WTC11 (cell line): ENCODE results near the gene BHLHE23. TPM values are rescaled to one million over a fixed set of nuclear protein-coding genes. Genes with fewer than 3 reads are reported as not detected.

Experiments used
- ATAC-seq: fragments of 200-7000 bp; cut with Tn5 transposase; 2 replicates; pipeline ENCODE4 v1.10.0; 2021; ENCODE audit warnings: mild to moderate bottlenecking, moderate library complexity
- CTCF ChIA-PET: fragments of 300-600 bp; sonication (Branson Sonifier 250); formaldehyde crosslinking; loops from one replicate; lab custom pipeline; 2021; ENCODE audit warnings: antibody characterized with exemption; lab: Charles Lee
- POLR2A ChIA-PET: fragments of 350-600 bp; sonication (Branson Sonifier 250); formaldehyde crosslinking; loops from one replicate; lab custom pipeline; 2021; ENCODE audit warnings: antibody characterized with exemption; lab: Charles Lee
- DNase-seq: peaks from one replicate; pipeline ENCODE4 v3.0.0; 2021; ENCODE audit warnings: low spot score
- H3K27ac Mint-ChIP-seq: 2 replicates; pipeline ENCODE4 v1.8.0; 2021; ENCODE audit warnings: mixed read lengths
- H3K27me3 Mint-ChIP-seq: 2 replicates; pipeline ENCODE4 v1.8.0; 2021; ENCODE audit warnings: low read depth, mild to moderate bottlenecking, moderate library complexity, mixed read lengths
- H3K36me3 Mint-ChIP-seq: 2 replicates; pipeline ENCODE4 v1.8.0; 2021; ENCODE audit warnings: mixed read lengths
- H3K4me1 Mint-ChIP-seq: 2 replicates; pipeline ENCODE4 v1.8.0; 2022; ENCODE audit warnings: mixed read lengths
- H3K4me3 Mint-ChIP-seq: 2 replicates; pipeline ENCODE4 v1.8.0; 2021; ENCODE audit warnings: mild to moderate bottlenecking, moderate library complexity, mixed read lengths
- H3K9me3 Mint-ChIP-seq: 2 replicates; pipeline ENCODE4 v1.8.0; 2021; ENCODE audit warnings: mixed read lengths
- FOXK1 ChIP-seq: sonication (generic); formaldehyde crosslinking; IDR thresholded peaks from 2 replicates; pipeline ENCODE4 v1.8.0; 2022; ENCODE audit warnings: mild to moderate bottlenecking, moderate library complexity, missing genetic modification reagents
- GABPB1 ChIP-seq: sonication (generic); formaldehyde crosslinking; IDR thresholded peaks from 2 replicates; pipeline ENCODE4 v1.8.1; 2023; ENCODE audit warnings: mild to moderate bottlenecking, missing genetic modification reagents
- GTF2I ChIP-seq: fragments of 250-450 bp; sonication (Bioruptor Pico); conservative IDR thresholded peaks from 2 replicates; pipeline ENCODE4 v1.4.0; 2021; ENCODE audit warnings: mild to moderate bottlenecking
- NR2C2 ChIP-seq: sonication (generic); formaldehyde crosslinking; IDR thresholded peaks from 2 replicates; pipeline ENCODE4 v1.8.0; 2022; ENCODE audit warnings: mild to moderate bottlenecking, missing genetic modification reagents
- RELA ChIP-seq: sonication (generic); formaldehyde crosslinking; IDR thresholded peaks from 2 replicates; pipeline ENCODE4 v1.8.1; 2022; ENCODE audit warnings: missing genetic modification reagents, mild to moderate bottlenecking, borderline replicate concordance
- RORB ChIP-seq: fragments of 250-450 bp; sonication (Bioruptor Pico); IDR thresholded peaks from 2 replicates; pipeline ENCODE4 v1.9.0; 2021; ENCODE audit warnings: mild to moderate bottlenecking
- SOX15 ChIP-seq: fragments of 250-450 bp; sonication (Bioruptor Pico); IDR thresholded peaks from 2 replicates; pipeline ENCODE4 v1.9.0; 2021; ENCODE audit warnings: mild to moderate bottlenecking
- ZBTB43 ChIP-seq: sonication (generic); formaldehyde crosslinking; IDR thresholded peaks from 2 replicates; pipeline ENCODE4 v1.8.1; 2023; ENCODE audit warnings: mild to moderate bottlenecking, missing genetic modification reagents
- ZMAT4 ChIP-seq: fragments of 250-450 bp; sonication (Bioruptor Pico); IDR thresholded peaks from 2 replicates; pipeline ENCODE4 v1.9.0; 2021; ENCODE audit warnings: mild to moderate bottlenecking
- ZNF219 ChIP-seq: sonication (generic); formaldehyde crosslinking; IDR thresholded peaks from 2 replicates; pipeline ENCODE4 v1.8.0; 2023; ENCODE audit warnings: missing genetic modification reagents, mild to moderate bottlenecking, borderline replicate concordance
- ZNF671 ChIP-seq: fragments of 250-450 bp; sonication (Bioruptor Pico); IDR thresholded peaks from 2 replicates; pipeline ENCODE4 v1.8.0; 2021; ENCODE audit warnings: mild to moderate bottlenecking
- total RNA-seq: library from RNA; stranded (reverse); gene quantifications from 3 replicates; pipeline ENCODE4 v1.2.3, GENCODE V29; 2021
- TF ChIP-seq, protein P1 (sequence below): fragments of 250-450 bp; sonication (Bioruptor Pico); IDR thresholded peaks from 2 replicates; pipeline ENCODE4 v2.1.2; 2022; ENCODE audit warnings: mild to moderate bottlenecking, moderate library complexity
- TF ChIP-seq, protein P2 (sequence below): sonication (generic); formaldehyde crosslinking; IDR thresholded peaks from 2 replicates; pipeline ENCODE4 v1.8.1; 2023; ENCODE audit warnings: mild to moderate bottlenecking, missing genetic modification reagents
- TF ChIP-seq, protein P3 (sequence below): sonication (generic); formaldehyde crosslinking; IDR thresholded peaks from 2 replicates; pipeline ENCODE4 v1.8.0; 2022; ENCODE audit warnings: mild to moderate bottlenecking, missing genetic modification reagents
- TF ChIP-seq, protein P4 (sequence below): sonication (generic); formaldehyde crosslinking; IDR thresholded peaks from 2 replicates; pipeline ENCODE4 v1.8.0; 2023; ENCODE audit warnings: missing genetic modification reagents, mild to moderate bottlenecking, borderline replicate concordance
- TF ChIP-seq, protein P5 (sequence below): sonication (generic); formaldehyde crosslinking; IDR thresholded peaks from 2 replicates; pipeline ENCODE4 v1.8.0; 2023; ENCODE audit warnings: missing genetic modification reagents

The BHLHE23 gene
- total RNA-seq, 1 experiment from 2014 or later: 1.3 TPM

DNA sequence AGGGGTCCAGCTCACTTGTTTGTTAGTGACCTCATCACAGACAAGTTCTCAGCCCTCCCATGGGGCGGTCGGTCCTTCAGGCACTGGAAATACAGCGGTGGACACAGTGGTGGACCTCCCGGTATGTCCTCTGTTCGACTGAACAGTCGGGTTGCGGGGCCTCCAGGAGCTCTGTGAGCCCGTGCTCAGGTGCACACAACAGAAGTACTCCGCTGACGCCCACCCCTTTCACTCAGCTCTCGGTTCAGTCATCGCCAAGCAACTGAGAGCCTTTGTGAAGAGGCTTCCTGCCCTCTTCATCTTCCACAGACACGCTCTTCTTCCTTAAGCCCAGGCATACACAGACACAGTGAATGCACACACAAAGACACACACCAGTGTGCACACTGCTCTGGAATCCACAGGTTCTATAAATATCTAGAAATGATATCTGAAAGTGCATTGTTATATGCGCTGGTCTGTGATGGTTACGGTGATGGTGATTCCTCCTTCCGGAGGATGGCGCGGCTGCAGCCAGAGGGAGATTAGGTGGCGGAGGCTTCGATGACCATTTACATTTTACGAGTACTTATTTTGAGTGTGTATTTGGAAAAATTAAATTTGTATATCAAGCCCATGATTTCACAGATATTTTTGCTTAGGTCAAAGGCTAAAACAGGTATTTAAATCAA lies 46.8 kb upstream of the BHLHE23 start:
- Mint-ChIP-seq H3K36me3 (no peaks in the 10 kb centered on the region), H3K4me3 (no peak overlapping the region), H3K4me1 (no peaks in the 10 kb centered on the region), H3K27ac (peak overlapping the region; percentile 41; the same call in 1 of the 2 replicates), H3K9me3 (no peaks in the 10 kb centered on the region), H3K27me3 (no peaks in the 10 kb centered on the region; the same call in 1 of the 2 replicates)
- no peak for TF ChIP-seq ZMAT4 (CRISPR knock-in tag)
- TF ChIP-seq, protein P1, sequence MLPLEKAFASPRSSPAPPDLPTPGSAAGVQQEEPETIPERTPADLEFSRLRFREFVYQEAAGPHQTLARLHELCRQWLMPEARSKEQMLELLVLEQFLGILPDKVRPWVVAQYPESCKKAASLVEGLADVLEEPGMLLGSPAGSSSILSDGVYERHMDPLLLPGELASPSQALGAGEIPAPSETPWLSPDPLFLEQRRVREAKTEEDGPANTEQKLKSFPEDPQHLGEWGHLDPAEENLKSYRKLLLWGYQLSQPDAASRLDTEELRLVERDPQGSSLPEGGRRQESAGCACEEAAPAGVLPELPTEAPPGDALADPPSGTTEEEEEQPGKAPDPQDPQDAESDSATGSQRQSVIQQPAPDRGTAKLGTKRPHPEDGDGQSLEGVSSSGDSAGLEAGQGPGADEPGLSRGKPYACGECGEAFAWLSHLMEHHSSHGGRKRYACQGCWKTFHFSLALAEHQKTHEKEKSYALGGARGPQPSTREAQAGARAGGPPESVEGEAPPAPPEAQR (CRISPR knock-in tag): no peak
- no peak for TF ChIP-seq SOX15
- TF ChIP-seq, protein P2, sequence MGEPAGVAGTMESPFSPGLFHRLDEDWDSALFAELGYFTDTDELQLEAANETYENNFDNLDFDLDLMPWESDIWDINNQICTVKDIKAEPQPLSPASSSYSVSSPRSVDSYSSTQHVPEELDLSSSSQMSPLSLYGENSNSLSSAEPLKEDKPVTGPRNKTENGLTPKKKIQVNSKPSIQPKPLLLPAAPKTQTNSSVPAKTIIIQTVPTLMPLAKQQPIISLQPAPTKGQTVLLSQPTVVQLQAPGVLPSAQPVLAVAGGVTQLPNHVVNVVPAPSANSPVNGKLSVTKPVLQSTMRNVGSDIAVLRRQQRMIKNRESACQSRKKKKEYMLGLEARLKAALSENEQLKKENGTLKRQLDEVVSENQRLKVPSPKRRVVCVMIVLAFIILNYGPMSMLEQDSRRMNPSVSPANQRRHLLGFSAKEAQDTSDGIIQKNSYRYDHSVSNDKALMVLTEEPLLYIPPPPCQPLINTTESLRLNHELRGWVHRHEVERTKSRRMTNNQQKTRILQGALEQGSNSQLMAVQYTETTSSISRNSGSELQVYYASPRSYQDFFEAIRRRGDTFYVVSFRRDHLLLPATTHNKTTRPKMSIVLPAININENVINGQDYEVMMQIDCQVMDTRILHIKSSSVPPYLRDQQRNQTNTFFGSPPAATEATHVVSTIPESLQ: no peak
- no peak for TF ChIP-seq FOXK1 (CRISPR knock-in tag)
- TF ChIP-seq ZNF671: no peak
- TF ChIP-seq GABPB1 (CRISPR knock-in tag): no peak
- TF ChIP-seq, protein P3, sequence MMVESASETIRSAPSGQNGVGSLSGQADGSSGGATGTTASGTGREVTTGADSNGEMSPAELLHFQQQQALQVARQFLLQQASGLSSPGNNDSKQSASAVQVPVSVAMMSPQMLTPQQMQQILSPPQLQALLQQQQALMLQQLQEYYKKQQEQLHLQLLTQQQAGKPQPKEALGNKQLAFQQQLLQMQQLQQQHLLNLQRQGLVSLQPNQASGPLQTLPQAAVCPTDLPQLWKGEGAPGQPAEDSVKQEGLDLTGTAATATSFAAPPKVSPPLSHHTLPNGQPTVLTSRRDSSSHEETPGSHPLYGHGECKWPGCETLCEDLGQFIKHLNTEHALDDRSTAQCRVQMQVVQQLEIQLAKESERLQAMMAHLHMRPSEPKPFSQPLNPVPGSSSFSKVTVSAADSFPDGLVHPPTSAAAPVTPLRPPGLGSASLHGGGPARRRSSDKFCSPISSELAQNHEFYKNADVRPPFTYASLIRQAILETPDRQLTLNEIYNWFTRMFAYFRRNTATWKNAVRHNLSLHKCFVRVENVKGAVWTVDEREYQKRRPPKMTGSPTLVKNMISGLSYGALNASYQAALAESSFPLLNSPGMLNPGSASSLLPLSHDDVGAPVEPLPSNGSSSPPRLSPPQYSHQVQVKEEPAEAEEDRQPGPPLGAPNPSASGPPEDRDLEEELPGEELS (CRISPR knock-in tag): no peak
- no peak for TF ChIP-seq ZNF219 (CRISPR knock-in tag)
- TF ChIP-seq, protein P4, sequence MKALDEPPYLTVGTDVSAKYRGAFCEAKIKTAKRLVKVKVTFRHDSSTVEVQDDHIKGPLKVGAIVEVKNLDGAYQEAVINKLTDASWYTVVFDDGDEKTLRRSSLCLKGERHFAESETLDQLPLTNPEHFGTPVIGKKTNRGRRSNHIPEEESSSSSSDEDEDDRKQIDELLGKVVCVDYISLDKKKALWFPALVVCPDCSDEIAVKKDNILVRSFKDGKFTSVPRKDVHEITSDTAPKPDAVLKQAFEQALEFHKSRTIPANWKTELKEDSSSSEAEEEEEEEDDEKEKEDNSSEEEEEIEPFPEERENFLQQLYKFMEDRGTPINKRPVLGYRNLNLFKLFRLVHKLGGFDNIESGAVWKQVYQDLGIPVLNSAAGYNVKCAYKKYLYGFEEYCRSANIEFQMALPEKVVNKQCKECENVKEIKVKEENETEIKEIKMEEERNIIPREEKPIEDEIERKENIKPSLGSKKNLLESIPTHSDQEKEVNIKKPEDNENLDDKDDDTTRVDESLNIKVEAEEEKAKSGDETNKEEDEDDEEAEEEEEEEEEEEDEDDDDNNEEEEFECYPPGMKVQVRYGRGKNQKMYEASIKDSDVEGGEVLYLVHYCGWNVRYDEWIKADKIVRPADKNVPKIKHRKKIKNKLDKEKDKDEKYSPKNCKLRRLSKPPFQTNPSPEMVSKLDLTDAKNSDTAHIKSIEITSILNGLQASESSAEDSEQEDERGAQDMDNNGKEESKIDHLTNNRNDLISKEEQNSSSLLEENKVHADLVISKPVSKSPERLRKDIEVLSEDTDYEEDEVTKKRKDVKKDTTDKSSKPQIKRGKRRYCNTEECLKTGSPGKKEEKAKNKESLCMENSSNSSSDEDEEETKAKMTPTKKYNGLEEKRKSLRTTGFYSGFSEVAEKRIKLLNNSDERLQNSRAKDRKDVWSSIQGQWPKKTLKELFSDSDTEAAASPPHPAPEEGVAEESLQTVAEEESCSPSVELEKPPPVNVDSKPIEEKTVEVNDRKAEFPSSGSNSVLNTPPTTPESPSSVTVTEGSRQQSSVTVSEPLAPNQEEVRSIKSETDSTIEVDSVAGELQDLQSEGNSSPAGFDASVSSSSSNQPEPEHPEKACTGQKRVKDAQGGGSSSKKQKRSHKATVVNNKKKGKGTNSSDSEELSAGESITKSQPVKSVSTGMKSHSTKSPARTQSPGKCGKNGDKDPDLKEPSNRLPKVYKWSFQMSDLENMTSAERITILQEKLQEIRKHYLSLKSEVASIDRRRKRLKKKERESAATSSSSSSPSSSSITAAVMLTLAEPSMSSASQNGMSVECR: no peak
- no peak for TF ChIP-seq RELA (CRISPR knock-in tag)
- no peak for TF ChIP-seq GTF2I
- no peak for TF ChIP-seq RORB
- no peak for TF ChIP-seq NR2C2 (CRISPR knock-in tag)
- no peak for TF ChIP-seq ZBTB43 (CRISPR knock-in tag)
- TF ChIP-seq, protein P5, sequence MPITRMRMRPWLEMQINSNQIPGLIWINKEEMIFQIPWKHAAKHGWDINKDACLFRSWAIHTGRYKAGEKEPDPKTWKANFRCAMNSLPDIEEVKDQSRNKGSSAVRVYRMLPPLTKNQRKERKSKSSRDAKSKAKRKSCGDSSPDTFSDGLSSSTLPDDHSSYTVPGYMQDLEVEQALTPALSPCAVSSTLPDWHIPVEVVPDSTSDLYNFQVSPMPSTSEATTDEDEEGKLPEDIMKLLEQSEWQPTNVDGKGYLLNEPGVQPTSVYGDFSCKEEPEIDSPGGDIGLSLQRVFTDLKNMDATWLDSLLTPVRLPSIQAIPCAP (CRISPR knock-in tag): no peak
- no peak for ATAC-seq
- POLR2A ChIA-PET: no interaction called here
- peak; percentile 8 for DNase-seq
- CTCF ChIA-PET: interaction anchor here (1.0 to 1.7 kb wide), 3 partner anchors 45 to 126 kb away, joined by 4 read pairs; no protein-coding TSS in a partner anchor
